ENCODE measurements around the gene POLR2J3. TPM values are rescaled to one million over a fixed set of nuclear protein-coding genes. Genes with fewer than 3 reads are reported as not detected.
"Not testable (repeated sequence)": the region's sequence is repeated elsewhere in the genome, so short reads cannot be mapped to it uniquely, and the experiment has no call there.

POLR2J3 gene
- total RNA-seq, 1 experiment from 2014 or later, result 14.9 TPM

- not testable (repeated sequence) for H3K9me3 ChIP-seq (ENCODE audit: control insufficient read depth, low read depth, low read length); H3K4me1 Mint-ChIP-seq; H3K27me3 Mint-ChIP-seq (ENCODE audit: low read depth); DNase-seq; H3K27ac Mint-ChIP-seq; H3K14ac ChIP-seq (ENCODE audit: insufficient read depth, low read length); H3K9me3 Mint-ChIP-seq; H3K4me2 ChIP-seq (ENCODE audit: insufficient read depth, insufficient read length, low read length); H3K23me2 ChIP-seq (ENCODE audit: insufficient read length, low read depth, low read length, poor library complexity, severe bottlenecking); H3K4me3 Mint-ChIP-seq; H3K18ac ChIP-seq (ENCODE audit: insufficient read length, low read depth, low read length); H3K27me3 ChIP-seq (ENCODE audit: insufficient read depth, low read length); H2BK20ac ChIP-seq (ENCODE audit: low read depth, low read length, poor library complexity, severe bottlenecking); H3K56ac ChIP-seq (ENCODE audit: insufficient read length, low read depth, low read length); H3K4ac ChIP-seq (ENCODE audit: low read depth, low read length); H3K79me2 ChIP-seq (ENCODE audit: insufficient read depth, low read length); H4K5ac ChIP-seq (ENCODE audit: insufficient read length, low read depth, low read length); H4K91ac ChIP-seq (ENCODE audit: insufficient read length, low read depth, low read length); H3K9ac ChIP-seq (ENCODE audit: extremely low read depth, insufficient read length, low read length); H3T11ph ChIP-seq (ENCODE audit: low read length); H2BK120ac ChIP-seq (ENCODE audit: low read depth, low read length, poor library complexity, severe bottlenecking); H4K8ac ChIP-seq (replicated peaks; ENCODE audit: insufficient read length, low read depth, low read length); H3K27ac ChIP-seq (ENCODE audit: insufficient read length, low read depth, low read length); H4K20me1 ChIP-seq (ENCODE audit: control insufficient read depth, insufficient read depth, insufficient read length); H3K23ac ChIP-seq (ENCODE audit: insufficient read length, low read depth, low read length); H3K36me3 Mint-ChIP-seq (ENCODE audit: insufficient read depth in 1 of 3, low read depth in 3 of 3); H2BK5ac ChIP-seq (ENCODE audit: insufficient read length, low read length); H2BK15ac ChIP-seq (ENCODE audit: low read depth, low read length); H3K79me1 ChIP-seq (ENCODE audit: insufficient read depth, low read depth, low read length, poor library complexity, severe bottlenecking); H2AK5ac ChIP-seq (ENCODE audit: insufficient read length, low read length); H3K4me1 ChIP-seq (ENCODE audit: insufficient read depth, low read length); H2BK12ac ChIP-seq (ENCODE audit: insufficient read length, low read depth, low read length); H2AFZ ChIP-seq (ENCODE audit: low read length)
- no CpG with 5 or more reads among the region's 7 CpGs for WGBS (ENCODE audit: extremely low coverage, insufficient read length, low lambda C conversion rate)
Measured at GRCh38 chr7:102531583-102531982, 40.8 kb downstream of the POLR2J3 start.

GRCh38 chr7:102527822-102528793, 44.3 kb downstream of the POLR2J3 start:
- H3K79me2 ChIP-seq (ENCODE audit: insufficient read depth, low read length); H3K36me3 Mint-ChIP-seq (ENCODE audit: insufficient read depth in 1 of 3, low read depth in 3 of 3); H2BK15ac ChIP-seq (ENCODE audit: low read depth, low read length); H3K56ac ChIP-seq (ENCODE audit: insufficient read length, low read depth, low read length); H3K18ac ChIP-seq (ENCODE audit: insufficient read length, low read depth, low read length); H4K5ac ChIP-seq (ENCODE audit: insufficient read length, low read depth, low read length); H4K91ac ChIP-seq (ENCODE audit: insufficient read length, low read depth, low read length); H2BK5ac ChIP-seq (ENCODE audit: insufficient read length, low read length); H4K20me1 ChIP-seq (ENCODE audit: control insufficient read depth, insufficient read depth, insufficient read length); H3K79me1 ChIP-seq (ENCODE audit: insufficient read depth, low read depth, low read length, poor library complexity, severe bottlenecking); H3K9me3 Mint-ChIP-seq; H3K27me3 Mint-ChIP-seq (ENCODE audit: low read depth); H3K4me3 Mint-ChIP-seq; H3T11ph ChIP-seq (ENCODE audit: low read length); H2AK5ac ChIP-seq (ENCODE audit: insufficient read length, low read length); H3K4ac ChIP-seq (ENCODE audit: low read depth, low read length); H2BK120ac ChIP-seq (ENCODE audit: low read depth, low read length, poor library complexity, severe bottlenecking); H3K4me1 Mint-ChIP-seq; H4K8ac ChIP-seq (replicated peaks; ENCODE audit: insufficient read length, low read depth, low read length); H3K27me3 ChIP-seq (ENCODE audit: insufficient read depth, low read length); DNase-seq; H3K9ac ChIP-seq (ENCODE audit: extremely low read depth, insufficient read length, low read length); H3K14ac ChIP-seq (ENCODE audit: insufficient read depth, low read length); H3K9me3 ChIP-seq (ENCODE audit: control insufficient read depth, low read depth, low read length); H2AFZ ChIP-seq (ENCODE audit: low read length); H3K4me2 ChIP-seq (ENCODE audit: insufficient read depth, insufficient read length, low read length); H3K27ac Mint-ChIP-seq; H2BK12ac ChIP-seq (ENCODE audit: insufficient read length, low read depth, low read length); H2BK20ac ChIP-seq (ENCODE audit: low read depth, low read length, poor library complexity, severe bottlenecking); H3K23ac ChIP-seq (ENCODE audit: insufficient read length, low read depth, low read length); H3K23me2 ChIP-seq (ENCODE audit: insufficient read length, low read depth, low read length, poor library complexity, severe bottlenecking); H3K4me1 ChIP-seq (ENCODE audit: insufficient read depth, low read length); H3K27ac ChIP-seq (ENCODE audit: insufficient read length, low read depth, low read length): not testable (repeated sequence)
- WGBS (ENCODE audit: extremely low coverage, insufficient read length, low lambda C conversion rate), result no CpG with 5 or more reads among the region's 13 CpGs

Measured in H9 (cell line).